Liver (tissue), 3 donors: ENCODE results near the gene MAP4K4.

Experiments used
- CTCF ChIP-seq: fragments of 150-350 bp; IDR thresholded peaks from 2 replicates; pipeline ENCODE4 v1.5.1; 2017; ENCODE audit warnings: improper control_type of control experiment, low read depth, low read length; ENCODE audit not compliant: missing input control
- RXRA ChIP-seq, 2 donors: IDR thresholded peaks; 2 replicates each; pipeline ENCODE4 v1.6.1; 2017 to 2018; ENCODE audit warnings: antibody characterized with exemption in 2 of 2, mild to moderate bottlenecking in 1 of 2
- TAF1 ChIP-seq: conservative IDR thresholded peaks from 2 replicates; pipeline ENCODE4 v1.6.1; 2016; ENCODE audit warnings: antibody characterized with exemption, mild to moderate bottlenecking
- YY1 ChIP-seq: IDR thresholded peaks from 2 replicates; pipeline ENCODE4 v1.6.1; 2016; ENCODE audit warnings: antibody characterized with exemption, mild to moderate bottlenecking
- donor health status: healthy.
- donor health status: healthy.

- TF ChIP-seq CTCF (no peak), RXRA (IDR thresholded peaks at IDR 0.05) (no peak), YY1 (no peak), TAF1 (no peak)
Observed at GRCh38 chr2:101725515-101726192, 28.1 kb downstream of the MAP4K4 start.
